ENCODE results near the gene SIGLECL1.

DNA sequence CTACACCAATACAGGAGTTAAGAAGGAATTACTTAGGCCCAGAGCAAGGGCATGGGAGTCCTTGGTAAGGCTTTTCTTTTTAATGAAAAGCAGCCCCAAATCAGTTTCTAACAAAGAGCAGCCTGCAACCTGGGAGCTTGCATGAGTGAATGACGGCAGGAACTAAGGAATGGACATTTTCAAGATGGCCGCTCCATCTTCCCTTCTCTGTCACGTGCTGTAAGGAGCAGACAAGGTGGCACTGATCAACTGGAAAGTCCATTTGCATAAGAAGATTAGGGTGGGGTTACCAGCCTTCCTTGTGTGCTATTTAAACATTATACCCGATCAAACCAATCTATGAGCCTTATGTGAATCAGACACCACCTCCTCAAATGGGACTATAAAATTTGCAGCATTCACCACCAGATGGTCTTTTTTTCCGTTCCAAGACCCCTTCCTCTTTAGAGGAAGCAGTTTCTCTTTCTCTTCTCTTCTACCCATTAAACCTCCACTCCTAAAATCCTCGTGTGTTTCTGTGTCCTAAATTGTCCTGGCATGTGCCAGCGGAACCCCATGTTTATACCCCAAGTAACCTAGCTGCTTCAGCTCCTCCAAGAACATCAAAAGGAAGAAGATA is 2.8 kb upstream of the SIGLECL1 start:
- no peak for TF ChIP-seq EZH2phosphoT487 (IDR thresholded peaks at IDR 0.05; ENCODE audit: low read length)
- TF ChIP-seq, protein P1, sequence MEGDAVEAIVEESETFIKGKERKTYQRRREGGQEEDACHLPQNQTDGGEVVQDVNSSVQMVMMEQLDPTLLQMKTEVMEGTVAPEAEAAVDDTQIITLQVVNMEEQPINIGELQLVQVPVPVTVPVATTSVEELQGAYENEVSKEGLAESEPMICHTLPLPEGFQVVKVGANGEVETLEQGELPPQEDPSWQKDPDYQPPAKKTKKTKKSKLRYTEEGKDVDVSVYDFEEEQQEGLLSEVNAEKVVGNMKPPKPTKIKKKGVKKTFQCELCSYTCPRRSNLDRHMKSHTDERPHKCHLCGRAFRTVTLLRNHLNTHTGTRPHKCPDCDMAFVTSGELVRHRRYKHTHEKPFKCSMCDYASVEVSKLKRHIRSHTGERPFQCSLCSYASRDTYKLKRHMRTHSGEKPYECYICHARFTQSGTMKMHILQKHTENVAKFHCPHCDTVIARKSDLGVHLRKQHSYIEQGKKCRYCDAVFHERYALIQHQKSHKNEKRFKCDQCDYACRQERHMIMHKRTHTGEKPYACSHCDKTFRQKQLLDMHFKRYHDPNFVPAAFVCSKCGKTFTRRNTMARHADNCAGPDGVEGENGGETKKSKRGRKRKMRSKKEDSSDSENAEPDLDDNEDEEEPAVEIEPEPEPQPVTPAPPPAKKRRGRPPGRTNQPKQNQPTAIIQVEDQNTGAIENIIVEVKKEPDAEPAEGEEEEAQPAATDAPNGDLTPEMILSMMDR (IDR thresholded peaks at IDR 0.05; ENCODE audit: low read length) = no peak
- TF ChIP-seq EZH2 (optimal IDR thresholded peaks at IDR 0.05; ENCODE audit: low read depth, low read length) = no peak
